Smooth muscle cell (in vitro differentiated cells): Measurements from ENCODE around the gene ALDH5A1. TPM values are rescaled to one million over a fixed set of nuclear protein-coding genes. Genes with fewer than 3 reads are reported as not detected.

Source experiments
- DNase-seq: peaks from one replicate; lab custom pipeline; 2025; ENCODE audit not compliant: unreplicated experiment; lab: John Stamatoyannopoulos, UW
- H2AFZ ChIP-seq: fragments of 200-600 bp; sonication (generic); 2 replicates; pipeline ENCODE4 v1.6.0; 2016; ENCODE audit warnings: antibody characterized with exemption, low read depth, mild to moderate bottlenecking
- H3F3A ChIP-seq: fragments of 200-600 bp; sonication (generic); 2 replicates; pipeline ENCODE4 v1.6.0; 2017; ENCODE audit warnings: antibody characterized with exemption, low read depth
- H3K27ac ChIP-seq: fragments of 200-600 bp; sonication (generic); 2 replicates; pipeline ENCODE4 v1.5.1; 2016; ENCODE audit warnings: low read depth, mild to moderate bottlenecking
- H3K27me3 ChIP-seq: fragments of 200-600 bp; sonication (generic); 2 replicates; pipeline ENCODE4 v1.6.1; 2016; ENCODE audit warnings: low read depth, mild to moderate bottlenecking
- H3K36me3 ChIP-seq: fragments of 200-600 bp; sonication (generic); 2 replicates; pipeline ENCODE4 v1.5.1; 2016; ENCODE audit warnings: low read depth
- H3K4me1 ChIP-seq: fragments of 200-600 bp; sonication (generic); 2 replicates; pipeline ENCODE4 v1.5.1; 2016; ENCODE audit warnings: low read depth
- H3K4me2 ChIP-seq: fragments of 200-600 bp; sonication (generic); 2 replicates; pipeline ENCODE4 v1.6.0; 2016; ENCODE audit warnings: mild to moderate bottlenecking
- H3K4me3 ChIP-seq: fragments of 200-600 bp; sonication (generic); 2 replicates; pipeline ENCODE4 v1.5.1; 2016; ENCODE audit warnings: mild to moderate bottlenecking
- H3K79me2 ChIP-seq: fragments of 200-600 bp; sonication (generic); 2 replicates; pipeline ENCODE4 v1.6.0; 2016; ENCODE audit warnings: low read depth, mild to moderate bottlenecking
- H3K9ac ChIP-seq: fragments of 200-600 bp; sonication (generic); 2 replicates; pipeline ENCODE4 v1.6.0; 2016; ENCODE audit warnings: low read depth
- H3K9me3 ChIP-seq: fragments of 200-600 bp; sonication (generic); replicated peaks from 2 replicates; pipeline ENCODE4 v1.5.1; 2016; ENCODE audit warnings: low read depth
- H4K20me1 ChIP-seq: fragments of 200-600 bp; sonication (generic); 2 replicates; pipeline ENCODE4 v1.6.0; 2016; ENCODE audit warnings: low read depth
- CTCF ChIP-seq: fragments of 200-600 bp; sonication (generic); IDR thresholded peaks from 2 replicates; pipeline ENCODE4 v1.5.1; 2017; ENCODE audit warnings: borderline replicate concordance, mild to moderate bottlenecking, antibody characterized with exemption; ENCODE audit not compliant: insufficient read depth, poor library complexity, severe bottlenecking
- WGBS: methylation state at CpG from one replicate; pipeline ENCODE4 v1.1.7; 2016; ENCODE audit warnings: low lambda C conversion rate; 5-methylcytosine and 5-hydroxymethylcytosine counted together
- polyA plus RNA-seq: library from polyadenylated mRNA; unstranded; fragments of >200 nt; fragmentation: Nextera tagmentation; extraction: Ambion mirVana; gene quantifications from 2 replicates; pipeline ENCODE4 v1.2.1, GENCODE V29; 2016
- total RNA-seq: library from RNA; depleted of rRNA; stranded (reverse); fragments of >200 nt; gene quantifications from 2 replicates; pipeline ENCODE4 v1.2.3, GENCODE V29; 2014

ALDH5A1 gene
- total and polyA plus RNA-seq, 2 experiments from 2014 or later = 1.7 to 3.0 TPM

- DNase-seq = no peak
- H3F3A ChIP-seq = no peaks in the 10 kb centered on the region
- H3K4me2 ChIP-seq = no peak overlapping the region
- H3K9me3 ChIP-seq = no peaks in the 10 kb centered on the region
- H3K27ac ChIP-seq = no peak overlapping the region
- H4K20me1 ChIP-seq = no peaks in the 10 kb centered on the region
- no peaks in the 10 kb centered on the region for H3K4me1 ChIP-seq
- no peaks in the 10 kb centered on the region for H3K79me2 ChIP-seq
- H3K27me3 ChIP-seq = no peaks in the 10 kb centered on the region
- H3K4me3 ChIP-seq = no peak overlapping the region
- TF ChIP-seq CTCF = no peak
- H2AFZ ChIP-seq = no peak overlapping the region
- no peak overlapping the region for H3K9ac ChIP-seq
- WGBS = 98% methylated on average over 3 of the region's 3 CpGs
- H3K36me3 ChIP-seq = no peaks in the 10 kb centered on the region
These were observed 50.4 kb downstream of the ALDH5A1 start for GRCh38 chr6:24545183-24545582.

GRCh38 chr6:24545691-24546090, 50.9 kb downstream of the ALDH5A1 start:
- Histone ChIP-seq H3F3A (no peaks in the 10 kb centered on the region), H3K4me3 (no peak overlapping the region), H3K4me2 (no peak overlapping the region), H3K9ac (no peak overlapping the region), H2AFZ (no peak overlapping the region), H3K9me3 (no peaks in the 10 kb centered on the region), H4K20me1 (no peaks in the 10 kb centered on the region), H3K27me3 (no peaks in the 10 kb centered on the region), H3K4me1 (no peaks in the 10 kb centered on the region), H3K79me2 (no peaks in the 10 kb centered on the region), H3K27ac (no peak overlapping the region), H3K36me3 (no peaks in the 10 kb centered on the region)
- no peak for TF ChIP-seq CTCF
- 76% methylated on average over 3 of the region's 3 CpGs for WGBS
- no peak for DNase-seq

GRCh38 chr6:24546439-24546838, 51.7 kb downstream of the ALDH5A1 start:
- DNase-seq = no peak
- no peak for TF ChIP-seq CTCF
- Histone ChIP-seq H3K36me3 (no peaks in the 10 kb centered on the region), H3K79me2 (no peaks in the 10 kb centered on the region), H4K20me1 (no peaks in the 10 kb centered on the region), H3K4me1 (no peaks in the 10 kb centered on the region), H3K4me3 (no peak overlapping the region), H3K9me3 (no peaks in the 10 kb centered on the region), H3K4me2 (no peak overlapping the region), H3F3A (no peaks in the 10 kb centered on the region), H3K9ac (no peak overlapping the region), H3K27me3 (no peaks in the 10 kb centered on the region), H2AFZ (no peak overlapping the region), H3K27ac (no peak overlapping the region)
- WGBS = 93% methylated on average over 7 of the region's 7 CpGs

- 31% methylated on average over 12 of the region's 12 CpGs for WGBS
- no peak overlapping the region for H3K4me2 ChIP-seq
- H3K9ac ChIP-seq = no peak overlapping the region
- no peak overlapping the region for H3K4me3 ChIP-seq
- H4K20me1 ChIP-seq = no peaks in the 10 kb centered on the region
- H3K27me3 ChIP-seq = no peaks in the 10 kb centered on the region
- no peaks in the 10 kb centered on the region for H3K36me3 ChIP-seq
- H3K27ac ChIP-seq = no peak overlapping the region
- H3K79me2 ChIP-seq = no peaks in the 10 kb centered on the region
- no peak overlapping the region for H2AFZ ChIP-seq
- DNase-seq = no peak
- no peaks in the 10 kb centered on the region for H3K4me1 ChIP-seq
- no peaks in the 10 kb centered on the region for H3K9me3 ChIP-seq
- no peaks in the 10 kb centered on the region for H3F3A ChIP-seq
- TF ChIP-seq CTCF = no peak
These were observed 52.5 kb downstream of the ALDH5A1 start for GRCh38 chr6:24547243-24547642.
